ENCODE results near the gene ZMYM1. TPM values are rescaled to one million over a fixed set of nuclear protein-coding genes. Genes with fewer than 3 reads are reported as not detected.
"Not testable (repeated sequence)": the region's sequence is repeated elsewhere in the genome, so short reads cannot be mapped to it uniquely, and the experiment has no call there.

Gene ZMYM1
- total RNA-seq, 4 donors from 2014 or later, result 3.7 to 23.3 (median 6.9) TPM

DNA sequence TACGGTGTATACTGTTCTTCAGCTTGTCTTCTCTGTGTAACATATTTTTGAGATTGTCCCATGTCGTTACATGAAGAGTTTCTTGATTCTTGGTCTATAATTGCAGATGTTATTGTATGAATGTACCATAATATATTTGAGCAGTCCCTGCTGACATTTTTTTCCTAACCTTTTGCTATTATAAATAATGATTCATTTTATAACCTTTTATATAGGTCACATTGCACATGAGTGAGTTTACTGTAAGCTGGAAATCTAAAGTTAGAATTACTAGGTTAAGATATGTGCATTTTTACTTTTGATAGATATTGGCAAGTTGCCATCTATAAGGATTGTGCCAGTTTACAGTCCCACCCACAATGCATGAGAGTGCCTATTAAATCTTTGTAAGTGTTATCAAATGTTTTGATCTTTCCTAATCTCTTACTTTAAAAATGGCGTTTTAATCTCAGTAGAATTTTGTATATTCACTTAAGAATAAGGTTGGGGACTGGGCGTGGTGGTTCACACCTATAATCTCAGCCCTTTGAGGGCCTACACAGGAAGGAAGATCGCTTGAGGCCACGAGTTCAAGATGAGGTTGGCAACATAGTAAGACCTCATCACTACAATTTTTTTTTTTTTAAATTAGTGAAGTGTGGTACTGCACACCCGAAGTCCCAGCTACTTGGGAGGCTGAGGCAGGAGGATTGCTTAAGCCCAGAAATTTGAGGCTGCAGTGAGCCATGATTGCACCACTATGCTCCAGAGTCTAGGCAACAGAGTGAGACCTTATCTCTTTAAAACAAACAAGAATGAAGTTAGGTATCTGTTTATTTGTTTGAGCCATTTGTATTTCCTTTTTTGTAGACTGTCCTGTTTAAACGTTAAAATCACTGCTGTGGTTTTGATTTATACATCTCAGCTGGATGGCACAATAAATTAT lies 36.5 kb downstream of the ZMYM1 start:
- TF ChIP-seq, protein P1, sequence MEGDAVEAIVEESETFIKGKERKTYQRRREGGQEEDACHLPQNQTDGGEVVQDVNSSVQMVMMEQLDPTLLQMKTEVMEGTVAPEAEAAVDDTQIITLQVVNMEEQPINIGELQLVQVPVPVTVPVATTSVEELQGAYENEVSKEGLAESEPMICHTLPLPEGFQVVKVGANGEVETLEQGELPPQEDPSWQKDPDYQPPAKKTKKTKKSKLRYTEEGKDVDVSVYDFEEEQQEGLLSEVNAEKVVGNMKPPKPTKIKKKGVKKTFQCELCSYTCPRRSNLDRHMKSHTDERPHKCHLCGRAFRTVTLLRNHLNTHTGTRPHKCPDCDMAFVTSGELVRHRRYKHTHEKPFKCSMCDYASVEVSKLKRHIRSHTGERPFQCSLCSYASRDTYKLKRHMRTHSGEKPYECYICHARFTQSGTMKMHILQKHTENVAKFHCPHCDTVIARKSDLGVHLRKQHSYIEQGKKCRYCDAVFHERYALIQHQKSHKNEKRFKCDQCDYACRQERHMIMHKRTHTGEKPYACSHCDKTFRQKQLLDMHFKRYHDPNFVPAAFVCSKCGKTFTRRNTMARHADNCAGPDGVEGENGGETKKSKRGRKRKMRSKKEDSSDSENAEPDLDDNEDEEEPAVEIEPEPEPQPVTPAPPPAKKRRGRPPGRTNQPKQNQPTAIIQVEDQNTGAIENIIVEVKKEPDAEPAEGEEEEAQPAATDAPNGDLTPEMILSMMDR (IDR thresholded peaks at IDR 0.05), result no peak
- ATAC-seq (ENCODE audit: low FRiP score), result no peak
- DNase-seq (ENCODE audit: low spot score), result no peak

DNA sequence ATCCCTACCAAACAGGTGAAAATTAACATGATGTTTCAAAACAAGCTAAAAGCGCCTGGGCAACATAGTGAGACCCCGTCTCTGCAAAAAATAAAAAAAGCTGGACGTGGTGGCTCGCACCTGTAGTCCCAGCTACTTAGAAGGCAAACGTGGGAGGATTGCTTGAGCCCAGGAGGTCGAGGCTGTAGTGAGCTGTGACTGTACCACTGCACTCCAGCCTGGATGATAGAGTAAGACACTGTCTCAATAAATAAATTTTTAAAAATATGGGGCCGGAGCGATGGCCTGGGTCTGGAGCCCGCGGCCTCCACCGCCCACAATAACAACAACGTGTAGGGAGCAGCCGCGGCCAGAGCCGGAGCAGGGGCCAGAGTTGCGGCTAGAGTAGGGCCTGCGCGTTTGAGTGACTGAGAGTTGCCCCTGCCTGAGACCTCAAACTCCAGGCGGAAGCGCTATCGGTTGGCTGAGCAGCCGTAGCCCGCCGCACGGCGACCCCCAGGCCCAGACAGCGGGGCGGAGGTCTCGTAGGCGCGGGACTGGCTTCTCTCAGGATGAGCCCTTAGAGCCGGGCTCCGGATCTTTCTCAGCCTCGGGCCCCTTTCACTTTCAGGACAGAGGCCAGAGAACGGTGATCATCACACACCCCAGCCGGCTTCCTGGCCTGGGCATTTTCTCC lies 41.4 kb downstream of the ZMYM1 start:
- DNase-seq (ENCODE audit: low spot score), result no peak
- TF ChIP-seq, protein P1 (IDR thresholded peaks at IDR 0.05), result no peak
- peak; percentile 62 for ATAC-seq (ENCODE audit: low FRiP score)

DNA sequence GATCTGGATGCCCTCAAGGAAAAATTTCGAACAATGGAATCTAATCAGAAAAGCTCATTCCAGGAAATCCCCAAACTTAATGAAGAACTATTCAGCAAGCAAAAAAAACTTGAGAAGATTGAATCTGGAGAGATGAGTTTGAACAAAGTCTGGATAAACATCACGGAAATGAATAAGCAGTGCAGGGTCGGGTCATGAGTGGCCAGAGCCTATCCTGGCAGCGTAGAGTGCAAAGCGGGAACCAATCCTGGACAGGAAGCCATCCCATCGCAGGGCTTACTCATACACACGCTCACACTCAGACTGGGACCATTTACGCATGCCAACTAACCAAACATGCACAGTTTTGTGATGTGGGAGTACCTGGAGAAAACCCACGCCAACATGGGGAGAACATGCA lies 43.1 kb downstream of the ZMYM1 start:
- TF ChIP-seq, protein P1 (IDR thresholded peaks at IDR 0.05), result no peak
- no peak for DNase-seq (ENCODE audit: low spot score)
- no peak for ATAC-seq (ENCODE audit: low FRiP score)

DNA sequence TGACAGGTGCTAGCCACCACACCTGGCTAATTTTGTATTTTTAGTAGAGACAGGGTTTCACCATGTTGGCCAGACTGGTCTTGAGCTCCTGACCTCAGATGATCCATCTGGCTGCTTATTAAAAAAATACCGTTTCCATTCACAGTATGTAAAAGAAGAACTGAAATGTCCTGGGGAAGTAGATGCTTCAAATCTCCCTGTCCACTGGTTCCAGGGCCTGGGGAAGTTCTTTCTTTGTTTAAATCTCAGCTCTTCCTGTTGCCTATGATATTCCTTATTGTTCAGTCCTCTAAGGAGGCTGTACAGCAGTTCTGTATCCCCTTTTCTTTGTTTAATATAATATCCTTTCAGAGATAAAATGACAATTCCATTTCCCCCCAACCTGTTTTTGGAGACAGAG lies 47.4 kb downstream of the ZMYM1 start:
- no peak for ATAC-seq (ENCODE audit: low FRiP score)

DNA sequence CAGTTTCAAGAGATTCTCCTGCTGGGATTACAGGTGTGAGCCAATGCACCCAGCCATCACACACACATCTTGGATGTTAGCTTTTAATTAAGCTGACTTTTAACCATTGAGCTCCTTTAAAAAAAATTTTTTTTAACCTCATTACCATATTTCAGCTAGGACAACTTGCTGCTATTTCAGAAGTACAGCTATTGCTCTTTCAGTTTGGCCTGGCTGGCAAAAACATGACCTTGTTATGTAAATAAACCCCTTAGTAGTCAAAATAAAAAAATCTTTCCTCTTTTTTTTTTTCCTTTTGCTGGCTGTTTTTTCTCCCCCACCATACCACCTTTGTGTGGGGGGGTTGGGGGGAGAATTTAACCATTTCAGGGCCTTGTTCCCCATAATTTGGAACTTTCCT lies 49.9 kb downstream of the ZMYM1 start:
- ATAC-seq (ENCODE audit: low FRiP score) (no peak), DNase-seq (ENCODE audit: low spot score) (no peak)
- TF ChIP-seq, protein P1 (IDR thresholded peaks at IDR 0.05), result no peak

More for the DNA sequence above, 47.4 kb downstream of the ZMYM1 start:
- TF ChIP-seq, protein P1 (IDR thresholded peaks at IDR 0.05), result no peak
- no peak for DNase-seq (ENCODE audit: low spot score)

DNA sequence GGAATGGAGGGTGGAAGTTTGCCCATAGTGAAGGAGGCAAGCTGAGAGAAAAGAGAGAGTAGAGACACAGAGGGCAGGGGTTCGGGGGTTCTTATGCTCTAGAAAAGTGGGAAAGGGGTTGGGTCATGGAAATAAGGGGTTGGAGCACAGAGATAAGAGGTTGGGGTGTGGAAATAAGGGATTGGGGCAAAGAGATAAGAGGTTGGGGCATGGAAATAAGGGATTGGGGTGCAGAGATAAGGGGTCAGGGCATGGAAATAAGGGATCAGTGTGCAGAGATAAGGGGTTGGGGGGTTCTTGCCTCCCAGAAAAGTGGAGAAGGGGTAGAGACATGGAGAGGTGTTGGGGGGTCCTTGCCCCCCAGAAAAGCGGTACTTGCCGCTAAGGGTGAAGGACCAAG lies 57.6 kb downstream of the ZMYM1 start:
- DNase-seq (ENCODE audit: low spot score) (no peak), ATAC-seq (ENCODE audit: low FRiP score) (no peak)
- TF ChIP-seq, protein P1 (IDR thresholded peaks at IDR 0.05), result no peak

DNA sequence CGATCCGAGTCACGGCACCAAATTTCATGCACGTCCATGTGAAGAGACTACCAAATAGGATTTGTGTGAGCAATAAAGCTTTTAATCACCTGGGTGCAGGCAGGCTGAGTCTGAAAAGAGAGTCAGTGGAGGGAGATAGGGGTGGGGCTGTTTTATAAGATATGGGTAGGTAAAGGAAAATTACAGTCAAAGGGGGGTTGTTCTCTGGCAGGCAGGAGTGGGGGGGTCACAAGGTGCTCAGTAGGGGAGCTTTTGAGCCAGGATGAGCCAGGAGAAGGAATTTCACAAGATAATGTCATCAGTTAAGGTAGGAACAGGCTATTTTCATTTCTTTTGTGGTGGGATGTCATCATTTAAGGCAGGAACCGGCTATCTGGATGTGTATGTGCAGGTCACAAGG lies 58.4 kb downstream of the ZMYM1 start:
- DNase-seq (ENCODE audit: low spot score), result not testable (repeated sequence)

DNA sequence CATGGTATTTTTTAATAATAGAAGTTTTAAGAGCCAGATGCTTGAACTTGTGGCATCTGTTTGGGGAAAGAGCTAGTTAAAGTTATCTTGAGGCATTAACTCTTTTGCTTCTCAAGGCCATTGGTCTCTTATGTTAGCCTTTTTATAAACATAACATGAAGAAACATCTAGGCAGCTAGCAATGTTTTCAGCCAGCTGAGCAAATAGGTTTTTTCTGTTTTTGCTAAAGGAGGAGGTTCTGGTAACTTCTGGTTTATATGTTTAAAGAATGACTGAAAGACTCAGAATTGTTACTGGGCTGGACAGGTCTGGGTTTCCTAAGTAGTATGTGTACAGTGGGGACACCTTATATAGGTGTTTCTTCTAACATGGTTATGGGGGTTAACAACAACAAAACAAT lies 63.1 kb downstream of the ZMYM1 start:
- not testable (repeated sequence) for DNase-seq (ENCODE audit: low spot score); ATAC-seq (ENCODE audit: low FRiP score)

More for the DNA sequence above, 58.4 kb downstream of the ZMYM1 start:
- ATAC-seq (ENCODE audit: low FRiP score), result not testable (repeated sequence)

DNA sequence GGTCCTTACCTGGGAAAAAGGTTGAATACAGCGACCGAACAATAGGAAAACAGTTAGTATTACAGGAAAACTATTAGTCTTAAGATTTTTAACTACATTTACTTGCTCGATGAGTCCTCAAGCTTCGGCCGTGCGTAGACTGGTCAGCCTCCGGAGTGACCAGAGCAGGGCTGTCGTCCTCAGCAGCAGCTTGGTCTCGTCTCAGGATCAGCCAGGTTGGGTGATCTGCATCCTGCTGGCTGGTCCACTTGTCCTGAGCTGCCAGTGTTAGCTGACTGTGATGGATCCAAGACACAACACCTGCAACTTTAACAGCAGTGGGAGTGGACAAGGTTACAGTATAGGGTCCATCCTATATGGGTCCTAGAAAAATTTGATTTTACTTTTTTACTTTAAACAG lies 63.5 kb downstream of the ZMYM1 start:
- DNase-seq (ENCODE audit: low spot score); ATAC-seq (ENCODE audit: low FRiP score): not testable (repeated sequence)
